IPS DF 6.9 (cell line): ENCODE results near the gene ELL.

Source experiments
- DNase-seq: peaks from one replicate; pipeline ENCODE4 v3.0.0-alpha.2; 2013; ENCODE audit warnings: low read depth, low spot score
- H3K27ac ChIP-seq: one replicate; pipeline ENCODE4 v1.5.1; 2013; ENCODE audit warnings: low read length, control low read depth
- H3K27me3 ChIP-seq: 2 replicates; pipeline ENCODE4 v1.6.1; 2013; ENCODE audit warnings: mild to moderate bottlenecking, low read length; ENCODE audit not compliant: control insufficient read depth, insufficient read depth
- H3K36me3 ChIP-seq: 2 replicates; pipeline ENCODE4 v1.6.1; 2013; ENCODE audit warnings: low read length; ENCODE audit not compliant: control insufficient read depth, insufficient read depth
- H3K4me1 ChIP-seq: 2 replicates; pipeline ENCODE4 v1.6.1; 2013; ENCODE audit warnings: low read length; ENCODE audit not compliant: control insufficient read depth, insufficient read depth
- H3K4me3 ChIP-seq: 2 replicates; pipeline ENCODE4 v1.5.1; 2013; ENCODE audit warnings: mild to moderate bottlenecking, low read length
- H3K9me3 ChIP-seq: 2 replicates; pipeline ENCODE4 v1.6.1; 2013; ENCODE audit warnings: low read length, inconsistent platforms; ENCODE audit not compliant: control insufficient read depth, insufficient read depth
- WGBS: extraction: QIAGEN DNeasy Blood & Tissue Kit; methylation state at CpG from one replicate; pipeline ENCODE4 v1.1.7; 2013; ENCODE audit warnings: mixed read lengths, missing lambda C conversion rate; ENCODE audit not compliant: insufficient read length, insufficient coverage; 5-methylcytosine and 5-hydroxymethylcytosine counted together

ELL gene

GRCh38 chr19:18489627-18490184 lies 32.2 kb downstream of the ELL start:
- DNase-seq: no peak
- H3K4me3 ChIP-seq: no peak overlapping the region
- H3K27ac ChIP-seq: no peak overlapping the region
- no peaks in the 10 kb centered on the region for H3K9me3 ChIP-seq
- peaks cover 4% of the 10 kb centered on the region; the same call in 1 of the 2 replicates for H3K4me1 ChIP-seq
- no peaks in the 10 kb centered on the region for H3K36me3 ChIP-seq
- WGBS: no CpG with 5 or more reads among the region's 14 CpGs
- no peaks in the 10 kb centered on the region for H3K27me3 ChIP-seq

- H3K27me3 ChIP-seq: no peaks in the 10 kb centered on the region
Observed at GRCh38 chr19:18488838-18489626, 32.8 kb downstream of the ELL start.

GRCh38 chr19:18488403-18488723 lies 33.5 kb downstream of the ELL start:
- H3K27me3 ChIP-seq: no peaks in the 10 kb centered on the region
- no peak overlapping the region for H3K27ac ChIP-seq
- no peaks in the 10 kb centered on the region for H3K9me3 ChIP-seq
- H3K36me3 ChIP-seq: no peaks in the 10 kb centered on the region
- DNase-seq: no peak
- peaks cover 4% of the 10 kb centered on the region; the same call in 1 of the 2 replicates for H3K4me1 ChIP-seq
- no CpG with 5 or more reads among the region's 6 CpGs for WGBS
- no peak overlapping the region for H3K4me3 ChIP-seq

More at GRCh38 chr19:18488838-18489626, 32.8 kb downstream of the ELL start:
- WGBS: no CpG with 5 or more reads among the region's 22 CpGs
- Histone ChIP-seq H3K27ac (no peak overlapping the region), H3K4me1 (peaks cover 4% of the 10 kb centered on the region; the same call in 1 of the 2 replicates), H3K36me3 (no peaks in the 10 kb centered on the region), H3K4me3 (no peak overlapping the region), H3K9me3 (no peaks in the 10 kb centered on the region)
- no peak for DNase-seq

GRCh38 chr19:18487576-18488402 lies 34.1 kb downstream of the ELL start:
- H3K4me3 ChIP-seq: no peak overlapping the region
- no peaks in the 10 kb centered on the region for H3K9me3 ChIP-seq
- H3K27ac ChIP-seq: no peak overlapping the region
- peaks cover 4% of the 10 kb centered on the region; the same call in 1 of the 2 replicates for H3K4me1 ChIP-seq
- H3K36me3 ChIP-seq: no peaks in the 10 kb centered on the region
- no peak for DNase-seq
- WGBS: no CpG with 5 or more reads among the region's 17 CpGs
- no peaks in the 10 kb centered on the region for H3K27me3 ChIP-seq

GRCh38 chr19:18486746-18487145 lies 35.1 kb downstream of the ELL start:
- WGBS: no CpG with 5 or more reads among the region's 8 CpGs
- Histone ChIP-seq H3K27ac (no peak overlapping the region), H3K27me3 (no peaks in the 10 kb centered on the region), H3K36me3 (no peaks in the 10 kb centered on the region), H3K9me3 (no peaks in the 10 kb centered on the region), H3K4me3 (no peak overlapping the region), H3K4me1 (peaks cover 4% of the 10 kb centered on the region; the same call in 1 of the 2 replicates)
- DNase-seq: no peak

GRCh38 chr19:18484992-18485391 lies 36.9 kb downstream of the ELL start:
- H3K4me1 ChIP-seq: peaks cover 4% of the 10 kb centered on the region; the same call in 1 of the 2 replicates
- H3K9me3 ChIP-seq: no peaks in the 10 kb centered on the region
- no peaks in the 10 kb centered on the region for H3K36me3 ChIP-seq
- WGBS: no CpG with 5 or more reads among the region's 5 CpGs
- DNase-seq: no peak
- no peaks in the 10 kb centered on the region for H3K27me3 ChIP-seq
- H3K27ac ChIP-seq: no peak overlapping the region
- no peak overlapping the region for H3K4me3 ChIP-seq

- Histone ChIP-seq H3K27me3 (no peaks in the 10 kb centered on the region), H3K27ac (no peak overlapping the region), H3K4me1 (peaks cover 2% of the 10 kb centered on the region; the same call in 1 of the 2 replicates), H3K9me3 (no peaks in the 10 kb centered on the region), H3K36me3 (no peaks in the 10 kb centered on the region), H3K4me3 (no peak overlapping the region)
- no CpG with 5 or more reads among the region's 12 CpGs for WGBS
- no peak for DNase-seq
Observed at GRCh38 chr19:18483119-18483890, 38.6 kb downstream of the ELL start.

GRCh38 chr19:18481505-18482222 lies 40.2 kb downstream of the ELL start:
- DNase-seq: no peak
- peaks cover 2% of the 10 kb centered on the region; the same call in 1 of the 2 replicates for H3K4me1 ChIP-seq
- H3K27me3 ChIP-seq: no peaks in the 10 kb centered on the region
- no peak overlapping the region for H3K4me3 ChIP-seq
- H3K36me3 ChIP-seq: no peaks in the 10 kb centered on the region
- no CpG with 5 or more reads among the region's 12 CpGs for WGBS
- H3K27ac ChIP-seq: no peak overlapping the region
- H3K9me3 ChIP-seq: no peaks in the 10 kb centered on the region

- no peak overlapping the region for H3K27ac ChIP-seq
- no peaks in the 10 kb centered on the region for H3K36me3 ChIP-seq
- H3K4me3 ChIP-seq: no peak overlapping the region
- no peaks in the 10 kb centered on the region for H3K9me3 ChIP-seq
- no peaks in the 10 kb centered on the region for H3K4me1 ChIP-seq
- no peak for DNase-seq
- WGBS: no CpG with 5 or more reads among the region's 13 CpGs
- H3K27me3 ChIP-seq: no peaks in the 10 kb centered on the region
Observed at GRCh38 chr19:18480006-18480691, 41.7 kb downstream of the ELL start.
